Measurements from ENCODE around the gene MAD1L1.

MAD1L1 gene

DNA sequence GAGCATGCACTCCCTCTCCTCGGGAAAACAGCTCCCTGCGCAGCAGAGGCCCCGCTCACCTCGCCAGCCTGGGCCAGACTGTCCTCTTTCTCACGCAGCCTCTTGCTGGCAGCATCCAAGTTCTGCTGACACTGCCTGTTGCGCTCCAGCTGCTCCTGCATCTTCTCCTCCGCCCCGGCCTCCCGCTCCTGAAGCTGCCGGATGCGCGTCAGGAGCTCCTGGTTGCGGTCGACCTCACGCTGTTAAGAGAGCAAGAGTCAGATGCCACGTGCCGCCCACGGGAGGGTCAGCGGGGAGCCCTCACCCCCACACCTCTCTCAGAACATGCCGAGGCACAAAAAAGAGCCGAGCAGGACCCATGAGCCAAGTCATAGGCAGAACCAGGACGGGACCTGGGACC, 10.2 kb downstream of the MAD1L1 start:
- peaks cover 0 to 94% (median 76%) of the 10 kb centered on the region in 5 donors for H3K36me3 ChIP-seq (ENCODE audit: control insufficient read depth in 5 of 5, insufficient read depth in 5 of 5, low read length in 5 of 5)
- H3K27ac ChIP-seq (ENCODE audit: low read depth, low read length): no peak overlapping the region
- H3K9ac ChIP-seq (ENCODE audit: low read length in 5 of 5): no peak overlapping the region
- H3K4me3 ChIP-seq (ENCODE audit: low read depth in 1 of 5, low read length in 5 of 5): no peak overlapping the region
- H3K9me3 ChIP-seq (ENCODE audit: control insufficient read depth in 5 of 5, low read length in 5 of 5): no peaks in the 10 kb centered on the region
- no peaks in the 10 kb centered on the region for H3K27me3 ChIP-seq (ENCODE audit: control insufficient read depth in 5 of 5, insufficient read depth in 4 of 5, low read length in 5 of 5)
- peaks cover 0 to 17% (median 12%) of the 10 kb centered on the region in 5 donors for H3K4me1 ChIP-seq (ENCODE audit: control insufficient read depth in 5 of 5, insufficient read depth in 5 of 5, low read length in 5 of 5)

DNA sequence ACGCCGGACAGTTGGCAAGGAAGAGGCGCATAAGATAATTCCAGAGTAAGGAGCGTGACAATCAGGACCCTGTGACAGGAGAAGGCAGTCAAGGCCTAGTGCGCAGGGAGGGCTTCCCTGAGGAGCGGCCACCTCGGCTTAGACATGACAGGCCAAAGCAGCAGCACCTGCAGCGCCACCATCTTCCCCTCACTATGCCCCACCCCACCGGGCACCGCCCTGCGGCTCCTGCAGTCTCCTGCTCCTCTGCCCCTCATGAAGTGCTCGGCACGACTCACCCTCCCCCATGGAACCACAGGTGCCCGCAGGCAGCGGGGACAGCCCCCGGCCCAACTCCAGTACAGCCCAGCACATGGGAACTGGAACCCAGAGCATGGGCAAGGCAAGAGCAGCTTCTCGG, 11.8 kb downstream of the MAD1L1 start:
- Histone ChIP-seq H3K27ac (ENCODE audit: low read depth, low read length) (no peak overlapping the region), H3K27me3 (ENCODE audit: control insufficient read depth in 5 of 5, insufficient read depth in 4 of 5, low read length in 5 of 5) (no peaks in the 10 kb centered on the region), H3K4me3 (ENCODE audit: low read depth in 1 of 5, low read length in 5 of 5) (no peak overlapping the region), H3K4me1 (ENCODE audit: control insufficient read depth in 5 of 5, insufficient read depth in 5 of 5, low read length in 5 of 5) (peaks cover 0 to 17% (median 12%) of the 10 kb centered on the region in 5 donors), H3K9ac (ENCODE audit: low read length in 5 of 5) (no peak overlapping the region), H3K9me3 (ENCODE audit: control insufficient read depth in 5 of 5, low read length in 5 of 5) (no peaks in the 10 kb centered on the region), H3K36me3 (ENCODE audit: control insufficient read depth in 5 of 5, insufficient read depth in 5 of 5, low read length in 5 of 5) (peaks cover 0 to 95% (median 80%) of the 10 kb centered on the region in 5 donors)

DNA sequence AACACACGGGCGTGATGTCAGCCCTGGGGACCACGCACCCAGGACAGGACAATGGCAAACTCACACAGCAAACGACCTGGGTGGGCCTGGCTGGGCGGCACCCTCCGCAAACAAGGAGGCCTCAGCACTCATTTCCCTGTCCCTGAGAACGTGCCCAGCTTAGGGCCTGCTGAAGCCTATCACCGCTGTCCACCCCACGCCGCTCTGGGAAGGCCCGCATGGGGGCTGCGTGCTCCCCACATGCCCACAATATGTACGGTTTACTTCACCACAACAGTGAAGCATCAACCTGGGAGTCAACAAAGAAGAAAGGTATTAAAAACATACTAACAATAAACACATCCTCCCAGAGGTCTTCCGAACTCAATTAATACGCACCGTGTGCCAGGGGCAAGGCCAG, 12.2 kb downstream of the MAD1L1 start:
- no peak overlapping the region for H3K9ac ChIP-seq (ENCODE audit: low read length in 5 of 5)
- H3K4me3 ChIP-seq (ENCODE audit: low read depth in 1 of 5, low read length in 5 of 5): no peak overlapping the region
- no peak overlapping the region for H3K27ac ChIP-seq (ENCODE audit: low read depth, low read length)
- peaks cover 0 to 95% (median 80%) of the 10 kb centered on the region in 5 donors for H3K36me3 ChIP-seq (ENCODE audit: control insufficient read depth in 5 of 5, insufficient read depth in 5 of 5, low read length in 5 of 5)
- H3K4me1 ChIP-seq (ENCODE audit: control insufficient read depth in 5 of 5, insufficient read depth in 5 of 5, low read length in 5 of 5): peaks cover 0 to 17% (median 12%) of the 10 kb centered on the region in 5 donors
- no peaks in the 10 kb centered on the region for H3K27me3 ChIP-seq (ENCODE audit: control insufficient read depth in 5 of 5, insufficient read depth in 4 of 5, low read length in 5 of 5)
- H3K9me3 ChIP-seq (ENCODE audit: control insufficient read depth in 5 of 5, low read length in 5 of 5): peaks cover 0 to 2% (median 0%) of the 10 kb centered on the region in 5 donors

DNA sequence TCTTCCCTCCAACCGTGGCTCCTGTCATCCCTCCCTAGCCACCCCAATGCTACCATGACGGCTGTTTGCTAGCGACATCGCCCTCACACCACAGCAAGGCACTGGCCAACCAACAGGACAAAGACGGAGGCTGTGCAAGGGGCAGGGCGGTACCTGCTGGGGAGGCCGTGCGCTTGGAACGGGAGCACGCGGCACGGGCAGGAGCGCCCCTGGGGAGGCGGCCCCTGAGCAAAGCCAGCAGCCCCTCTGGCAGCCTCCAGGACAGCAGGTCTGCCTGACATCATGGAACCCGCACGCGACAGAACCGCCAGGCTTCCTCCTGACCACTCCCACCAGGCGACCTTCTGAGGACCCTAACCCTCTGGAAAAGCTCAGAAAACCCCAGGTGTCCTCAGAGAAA, 12.7 kb downstream of the MAD1L1 start:
- peaks cover 0 to 93% (median 79%) of the 10 kb centered on the region in 5 donors for H3K36me3 ChIP-seq (ENCODE audit: control insufficient read depth in 5 of 5, insufficient read depth in 5 of 5, low read length in 5 of 5)

DNA sequence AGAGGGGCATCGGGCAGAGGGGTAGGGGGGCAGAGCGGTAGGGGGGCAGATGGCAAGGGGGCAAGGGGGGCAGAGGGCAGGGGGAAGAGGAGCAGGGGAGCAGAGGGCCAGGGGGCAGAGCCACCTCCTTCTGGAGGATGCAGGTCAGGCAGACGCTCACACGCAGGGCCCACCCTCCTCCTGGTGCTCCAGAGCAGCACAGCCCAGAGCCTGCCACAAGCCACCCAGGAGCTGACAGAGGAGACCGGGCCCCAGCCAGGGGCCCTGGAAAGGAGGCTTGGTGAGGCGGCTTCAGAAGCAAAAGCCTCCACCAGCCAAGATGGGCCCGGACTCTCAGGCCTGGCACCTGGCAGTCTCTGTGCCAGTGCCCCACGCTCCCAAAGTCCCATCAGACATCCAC, 13.1 kb downstream of the MAD1L1 start:
- peaks cover 0 to 8% (median 7%) of the 10 kb centered on the region in 5 donors for H3K4me1 ChIP-seq (ENCODE audit: control insufficient read depth in 5 of 5, insufficient read depth in 5 of 5, low read length in 5 of 5)
- H3K4me3 ChIP-seq (ENCODE audit: low read depth in 1 of 5, low read length in 5 of 5): no peak overlapping the region
- H3K27ac ChIP-seq (ENCODE audit: low read depth, low read length): no peak overlapping the region
- peaks cover 0 to 92% (median 77%) of the 10 kb centered on the region in 5 donors for H3K36me3 ChIP-seq (ENCODE audit: control insufficient read depth in 5 of 5, insufficient read depth in 5 of 5, low read length in 5 of 5)
- H3K27me3 ChIP-seq (ENCODE audit: control insufficient read depth in 5 of 5, insufficient read depth in 4 of 5, low read length in 5 of 5): no peaks in the 10 kb centered on the region
- no peak overlapping the region for H3K9ac ChIP-seq (ENCODE audit: low read length in 5 of 5)
- H3K9me3 ChIP-seq (ENCODE audit: control insufficient read depth in 5 of 5, low read length in 5 of 5): peaks cover 0 to 5% (median 0%) of the 10 kb centered on the region in 5 donors

More for the DNA sequence above, 12.7 kb downstream of the MAD1L1 start:
- Histone ChIP-seq H3K9ac (ENCODE audit: low read length in 5 of 5) (no peak overlapping the region), H3K4me3 (ENCODE audit: low read depth in 1 of 5, low read length in 5 of 5) (no peak overlapping the region), H3K4me1 (ENCODE audit: control insufficient read depth in 5 of 5, insufficient read depth in 5 of 5, low read length in 5 of 5) (peaks cover 0 to 12% (median 10%) of the 10 kb centered on the region in 5 donors), H3K27ac (ENCODE audit: low read depth, low read length) (no peak overlapping the region), H3K9me3 (ENCODE audit: control insufficient read depth in 5 of 5, low read length in 5 of 5) (peaks cover 0 to 5% (median 0%) of the 10 kb centered on the region in 5 donors), H3K27me3 (ENCODE audit: control insufficient read depth in 5 of 5, insufficient read depth in 4 of 5, low read length in 5 of 5) (no peaks in the 10 kb centered on the region)

DNA sequence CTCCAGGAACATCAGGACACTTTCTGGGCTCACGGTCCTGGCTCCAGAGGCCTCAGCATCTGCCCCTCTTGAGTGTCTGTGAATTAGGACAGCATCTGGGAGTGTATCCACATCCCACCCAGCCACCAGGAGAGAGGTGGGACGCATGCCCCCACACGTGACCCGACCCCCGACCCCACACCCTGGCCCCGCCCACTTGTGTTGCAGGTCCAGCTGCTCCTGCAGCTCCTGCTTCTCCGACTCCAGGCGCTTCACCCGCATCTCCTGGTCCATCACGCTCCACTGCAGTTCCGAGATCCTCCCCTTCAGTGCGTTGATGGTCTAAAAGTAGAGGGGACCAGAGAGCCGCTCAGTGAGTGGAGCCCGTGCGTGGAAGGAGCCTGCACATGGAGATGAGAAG, 13.6 kb downstream of the MAD1L1 start:
- Histone ChIP-seq H3K9me3 (ENCODE audit: control insufficient read depth in 5 of 5, low read length in 5 of 5) (peaks cover 0 to 5% (median 0%) of the 10 kb centered on the region in 5 donors), H3K9ac (ENCODE audit: low read length in 5 of 5) (no peak overlapping the region), H3K4me1 (ENCODE audit: control insufficient read depth in 5 of 5, insufficient read depth in 5 of 5, low read length in 5 of 5) (peaks cover 0 to 3% (median 2%) of the 10 kb centered on the region in 5 donors), H3K27ac (ENCODE audit: low read depth, low read length) (no peak overlapping the region), H3K4me3 (ENCODE audit: low read depth in 1 of 5, low read length in 5 of 5) (no peak overlapping the region), H3K27me3 (ENCODE audit: control insufficient read depth in 5 of 5, insufficient read depth in 4 of 5, low read length in 5 of 5) (no peaks in the 10 kb centered on the region), H3K36me3 (ENCODE audit: control insufficient read depth in 5 of 5, insufficient read depth in 5 of 5, low read length in 5 of 5) (peaks cover 0 to 92% (median 78%) of the 10 kb centered on the region in 5 donors)

DNA sequence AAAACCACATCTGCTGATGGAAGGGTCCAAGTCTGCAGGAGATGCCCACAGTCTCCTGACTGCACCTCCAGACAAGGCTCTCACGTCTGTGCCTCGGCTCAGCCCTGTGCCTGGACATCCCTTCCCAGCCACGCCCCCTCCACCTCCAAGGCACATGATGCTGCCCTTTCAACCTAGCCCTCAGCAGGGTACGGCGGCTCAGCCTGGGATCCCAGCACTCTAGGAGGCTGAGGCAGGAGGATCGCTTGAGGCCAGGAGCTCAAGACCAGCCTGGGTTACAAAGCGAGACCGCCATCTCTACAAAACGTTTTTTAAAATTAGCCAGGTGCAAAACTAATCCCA, 14.3 kb downstream of the MAD1L1 start:
- H3K4me3 ChIP-seq (ENCODE audit: low read depth in 1 of 5, low read length in 5 of 5): no peak overlapping the region
- no peaks in the 10 kb centered on the region for H3K27me3 ChIP-seq (ENCODE audit: control insufficient read depth in 5 of 5, insufficient read depth in 4 of 5, low read length in 5 of 5)
- H3K4me1 ChIP-seq (ENCODE audit: control insufficient read depth in 5 of 5, insufficient read depth in 5 of 5, low read length in 5 of 5): no peaks in the 10 kb centered on the region
- no peak overlapping the region for H3K27ac ChIP-seq (ENCODE audit: low read depth, low read length)
- peaks cover 0 to 92% (median 78%) of the 10 kb centered on the region in 5 donors for H3K36me3 ChIP-seq (ENCODE audit: control insufficient read depth in 5 of 5, insufficient read depth in 5 of 5, low read length in 5 of 5)
- H3K9me3 ChIP-seq (ENCODE audit: control insufficient read depth in 5 of 5, low read length in 5 of 5): peaks cover 0 to 5% (median 0%) of the 10 kb centered on the region in 5 donors
- H3K9ac ChIP-seq (ENCODE audit: low read length in 5 of 5): no peak overlapping the region

DNA sequence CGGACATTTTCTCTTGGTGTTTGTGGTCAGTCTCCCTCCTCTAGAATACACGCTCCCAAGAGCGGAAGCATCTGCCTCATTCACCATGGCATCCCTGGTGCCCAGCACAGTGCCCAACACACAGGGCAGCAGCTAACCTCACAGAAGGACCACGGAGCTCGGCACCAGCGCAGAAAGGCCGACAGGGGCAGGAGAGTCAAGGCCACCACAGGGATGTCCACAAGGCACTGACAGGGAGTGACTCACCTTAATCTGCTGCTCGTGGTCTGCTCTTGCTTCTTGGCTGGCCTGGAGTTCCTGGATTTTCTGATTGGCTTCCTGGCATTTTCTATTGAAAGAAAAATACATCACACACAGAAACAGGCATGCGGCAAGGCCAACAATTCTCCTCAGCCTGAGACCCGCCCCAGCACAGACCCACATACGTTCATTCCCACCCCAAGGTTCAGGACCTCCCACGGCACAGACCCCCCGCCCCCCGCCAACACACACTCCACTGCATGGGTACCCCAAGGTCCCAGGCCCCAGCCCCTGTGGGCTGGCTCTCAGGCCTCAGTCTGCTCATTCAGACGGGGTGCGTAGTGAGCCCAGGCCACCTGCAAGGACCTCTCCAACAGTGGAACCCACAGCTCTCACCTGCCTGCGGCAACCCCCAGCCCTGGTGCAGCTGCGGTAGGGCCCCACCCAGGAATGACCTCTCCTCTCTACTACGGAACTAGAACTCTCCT, 14.9 kb downstream of the MAD1L1 start:
- no peaks in the 10 kb centered on the region for H3K4me1 ChIP-seq (ENCODE audit: control insufficient read depth in 5 of 5, insufficient read depth in 5 of 5, low read length in 5 of 5)
- peaks cover 0 to 92% (median 78%) of the 10 kb centered on the region in 5 donors for H3K36me3 ChIP-seq (ENCODE audit: control insufficient read depth in 5 of 5, insufficient read depth in 5 of 5, low read length in 5 of 5)
- no peaks in the 10 kb centered on the region for H3K27me3 ChIP-seq (ENCODE audit: control insufficient read depth in 5 of 5, insufficient read depth in 4 of 5, low read length in 5 of 5)
- H3K4me3 ChIP-seq (ENCODE audit: low read depth in 1 of 5, low read length in 5 of 5): no peak overlapping the region
- H3K9ac ChIP-seq (ENCODE audit: low read length in 5 of 5): no peak overlapping the region
- no peak overlapping the region for H3K27ac ChIP-seq (ENCODE audit: low read depth, low read length)
- H3K9me3 ChIP-seq (ENCODE audit: control insufficient read depth in 5 of 5, low read length in 5 of 5): peaks cover 0 to 5% (median 0%) of the 10 kb centered on the region in 5 donors

DNA sequence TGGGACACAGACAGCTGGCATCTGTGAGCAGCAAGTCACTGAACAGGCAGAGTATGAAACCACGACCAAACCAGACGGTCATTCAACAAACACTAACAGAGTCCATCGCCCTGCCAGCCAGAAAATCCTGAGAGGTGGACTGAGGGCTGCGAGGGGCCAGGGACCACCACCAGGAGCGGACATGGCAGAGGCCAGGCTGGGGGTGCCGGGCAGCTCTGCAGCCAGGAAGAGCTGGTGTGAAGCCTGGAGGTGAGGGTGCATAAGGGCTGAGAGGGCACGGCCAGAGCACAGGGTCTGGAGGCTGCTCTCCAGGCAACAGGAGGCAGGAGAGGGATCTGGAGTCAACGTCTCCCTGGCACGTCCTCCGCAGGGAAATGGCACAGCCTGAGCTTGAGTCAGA, 15.5 kb downstream of the MAD1L1 start:
- Histone ChIP-seq H3K27me3 (ENCODE audit: control insufficient read depth in 5 of 5, insufficient read depth in 4 of 5, low read length in 5 of 5) (no peaks in the 10 kb centered on the region), H3K4me1 (ENCODE audit: control insufficient read depth in 5 of 5, insufficient read depth in 5 of 5, low read length in 5 of 5) (no peaks in the 10 kb centered on the region), H3K36me3 (ENCODE audit: control insufficient read depth in 5 of 5, insufficient read depth in 5 of 5, low read length in 5 of 5) (peaks cover 0 to 92% (median 79%) of the 10 kb centered on the region in 5 donors), H3K9me3 (ENCODE audit: control insufficient read depth in 5 of 5, low read length in 5 of 5) (peaks cover 0 to 5% (median 0%) of the 10 kb centered on the region in 5 donors), H3K27ac (ENCODE audit: low read depth, low read length) (no peak overlapping the region), H3K4me3 (ENCODE audit: low read depth in 1 of 5, low read length in 5 of 5) (no peak overlapping the region), H3K9ac (ENCODE audit: low read length in 5 of 5) (no peak overlapping the region)

DNA sequence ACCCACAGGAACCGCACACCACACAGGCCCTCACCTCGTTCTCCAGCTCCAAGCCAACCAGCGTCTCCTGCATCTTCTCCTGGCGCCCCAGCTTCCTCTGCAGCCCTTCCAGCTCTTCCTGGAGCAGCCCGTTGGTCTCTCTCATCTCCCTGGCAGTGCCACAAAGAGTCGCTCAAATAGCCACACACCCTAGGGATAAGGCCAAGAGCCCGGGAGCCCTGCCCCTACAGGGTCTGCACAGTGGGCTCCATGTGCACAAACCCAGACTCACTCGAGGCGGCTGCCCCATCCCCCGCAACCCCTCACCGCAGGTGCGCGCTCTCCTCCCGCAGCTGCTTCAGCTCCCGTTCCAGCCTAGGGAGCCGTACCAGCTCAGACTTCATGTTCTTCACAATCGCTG, 16.9 kb downstream of the MAD1L1 start:
- no peak overlapping the region for H3K4me3 ChIP-seq (ENCODE audit: low read depth in 1 of 5, low read length in 5 of 5)
- peaks cover 0 to 5% (median 0%) of the 10 kb centered on the region in 5 donors for H3K9me3 ChIP-seq (ENCODE audit: control insufficient read depth in 5 of 5, low read length in 5 of 5)
- no peaks in the 10 kb centered on the region for H3K4me1 ChIP-seq (ENCODE audit: control insufficient read depth in 5 of 5, insufficient read depth in 5 of 5, low read length in 5 of 5)
- peaks cover 0 to 93% (median 83%) of the 10 kb centered on the region in 5 donors for H3K36me3 ChIP-seq (ENCODE audit: control insufficient read depth in 5 of 5, insufficient read depth in 5 of 5, low read length in 5 of 5)
- H3K9ac ChIP-seq (ENCODE audit: low read length in 5 of 5): no peak overlapping the region
- H3K27me3 ChIP-seq (ENCODE audit: control insufficient read depth in 5 of 5, insufficient read depth in 4 of 5, low read length in 5 of 5): no peaks in the 10 kb centered on the region
- H3K27ac ChIP-seq (ENCODE audit: low read depth, low read length): no peak overlapping the region

All from subcutaneous abdominal adipose tissue (tissue), 5 donors.